K562 (cell line): ENCODE measurements around the gene RPL7L1. TPM values are rescaled to one million over a fixed set of nuclear protein-coding genes. Genes with fewer than 3 reads are reported as not detected.
A peak's percentile ranks its signal among the peaks of the same experiment; 100 is the strongest.

Experiments used
- DPF2 ChIP-seq: fragments of 450-650 bp; IDR thresholded peaks from 2 replicates; pipeline ENCODE4 v1.6.1; 2016
- EGR1 ChIP-seq: fragments of 450-650 bp; conservative IDR thresholded peaks from 2 replicates; pipeline ENCODE4 v1.6.1; 2017; ENCODE audit warnings: mild to moderate bottlenecking
- FIP1L1 ChIP-seq: fragments of 200-400 bp; formaldehyde crosslinking; IDR thresholded peaks from 2 replicates; pipeline ENCODE4 v1.6.1; 2018; ENCODE audit warnings: mild to moderate bottlenecking, low read depth, low read length; ENCODE audit not compliant: poor library complexity, severe bottlenecking
- GABPB1 ChIP-seq: sonication (generic); formaldehyde crosslinking; IDR thresholded peaks from 2 replicates; pipeline ENCODE4 v1.8.0; 2022; ENCODE audit warnings: mild to moderate bottlenecking, missing genetic modification reagents
- POLR2G ChIP-seq: fragments of 200-400 bp; formaldehyde crosslinking; IDR thresholded peaks from 2 replicates; pipeline ENCODE4 v1.6.1; 2017; ENCODE audit warnings: low read depth, mild to moderate bottlenecking, antibody characterized with exemption, low read length, moderate library complexity
- PTTG1 ChIP-seq: fragments of 450-650 bp; IDR thresholded peaks from 2 replicates; pipeline ENCODE4 v1.6.1; 2016; ENCODE audit warnings: low read depth, mild to moderate bottlenecking, missing genetic modification characterization, missing compliant biosample characterization
- RBFOX2 ChIP-seq: fragments of 200-400 bp; formaldehyde crosslinking; IDR thresholded peaks from 2 replicates; pipeline ENCODE4 v1.6.1; 2017; ENCODE audit warnings: low read depth, mild to moderate bottlenecking, low read length, moderate library complexity
- THRAP3 ChIP-seq: fragments of 450-650 bp; IDR thresholded peaks from 2 replicates; pipeline ENCODE4 v1.6.1; 2016; ENCODE audit warnings: mild to moderate bottlenecking, inconsistent platforms, borderline replicate concordance
- ZC3H11A ChIP-seq: IDR thresholded peaks from 2 replicates; pipeline ENCODE4 v1.6.1; 2012; ENCODE audit warnings: low read depth, low read length, improper control_type of control experiment
- ZNF583 ChIP-seq: fragments of 250-450 bp; sonication (Bioruptor Pico); IDR thresholded peaks from 2 replicates; pipeline ENCODE4 v1.4.0; 2020
- ZNF699 ChIP-seq: fragments of 250-450 bp; sonication (Bioruptor Pico); IDR thresholded peaks from 2 replicates; pipeline ENCODE4 v1.8.0; 2021; ENCODE audit warnings: mild to moderate bottlenecking, moderate library complexity; ENCODE audit not compliant: insufficient replicate concordance
- polyA plus RNA-seq, 8 experiments: library from polyadenylated mRNA; depleted of rRNA in 4 of 8; stranded (reverse) in 5 of 8; unstranded in 3 of 8; fragments of >200 nt; fragmentation: Nextera tagmentation in 2 of 8; fragmentation: Illumina TruSeq in 1 of 8; extraction: Ambion mirVana in 2 of 8; extraction: Trizol in 1 of 8; gene quantifications; 2 replicates each; pipeline versions ENCODE4 v1.2.1 to v1.2.3, GENCODE V29; 2011 to 2014; ENCODE audit warnings: inconsistent platforms in 1 of 8, missing spikeins in 1 of 8
- total RNA-seq, 7 experiments: library from RNA; depleted of rRNA in 6 of 7; stranded (reverse); fragments of >200 nt in 6 of 7; fragmentation: Illumina TruSeq in 2 of 7; extraction: Trizol in 2 of 7; gene quantifications; 2 replicates each; pipeline versions ENCODE4 v1.2.1 to v1.2.3, GENCODE V29; 2011 to 2021; ENCODE audit warnings: low replicate concordance in 1 of 7
- TF ChIP-seq, protein P1 (sequence below): fragments of 450-650 bp; IDR thresholded peaks from 2 replicates; pipeline ENCODE4 v1.6.1; 2018; ENCODE audit not compliant: partially characterized antibody
- TF ChIP-seq, protein P2 (sequence below): fragments of 450-650 bp; formaldehyde crosslinking; IDR thresholded peaks from 2 replicates; pipeline ENCODE4 v1.4.0; 2022; ENCODE audit warnings: missing genetic modification characterization
- TF ChIP-seq, protein P3 (sequence below): fragments of 450-650 bp; formaldehyde crosslinking; IDR thresholded peaks from 2 replicates; pipeline ENCODE4 v1.4.0; 2020; ENCODE audit warnings: mild to moderate bottlenecking, mixed read lengths

Gene RPL7L1
- total and polyA plus RNA-seq, 9 of the 15 experiments (the other 6 are each of a cell fraction or from before 2014, with no cell fraction given) = 129 to 259 (median 164) TPM

DNA sequence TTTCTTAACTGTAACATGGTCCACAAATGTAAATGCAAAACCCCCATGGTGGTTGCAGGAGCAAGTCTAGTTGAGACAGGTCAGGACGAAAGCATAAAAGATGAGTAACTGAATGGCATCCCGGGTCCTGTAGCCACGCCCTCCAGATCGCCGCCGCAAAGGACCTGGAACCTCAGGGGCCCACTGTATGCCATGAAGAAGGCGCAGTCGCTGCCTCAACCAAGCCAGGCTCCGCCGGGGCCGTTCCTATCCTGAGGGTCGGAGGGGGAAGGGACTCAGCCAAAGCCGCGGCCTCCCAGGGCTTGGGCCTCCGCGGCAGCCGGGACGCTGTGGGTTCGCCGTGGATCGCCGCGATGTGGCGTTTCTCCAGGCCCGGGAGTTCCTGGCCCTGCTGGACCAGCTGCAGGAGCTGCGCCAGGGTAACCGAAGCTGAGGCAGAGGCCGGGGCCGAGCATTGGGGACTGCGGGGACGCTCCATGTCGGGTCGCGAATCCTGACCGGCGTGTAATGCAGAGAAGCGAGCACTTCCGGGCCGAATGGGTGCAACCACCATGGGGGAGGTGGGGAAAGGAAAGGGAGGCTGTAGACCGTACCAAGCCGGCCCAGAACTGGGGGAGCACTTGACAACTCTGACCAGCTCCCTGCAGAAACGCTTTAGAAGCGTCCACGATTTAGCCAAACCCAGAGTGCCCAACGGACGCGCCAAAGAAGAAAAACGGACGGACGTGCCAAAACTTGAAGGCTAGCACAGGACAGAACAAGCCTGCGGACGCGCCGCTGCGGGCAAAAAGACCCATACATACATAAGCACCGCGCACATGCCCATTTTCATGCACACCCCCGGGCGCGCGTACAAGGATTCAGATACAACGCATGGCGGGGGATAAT, 11.1 kb downstream of the RPL7L1 start (continued):
- TF ChIP-seq, protein P1, sequence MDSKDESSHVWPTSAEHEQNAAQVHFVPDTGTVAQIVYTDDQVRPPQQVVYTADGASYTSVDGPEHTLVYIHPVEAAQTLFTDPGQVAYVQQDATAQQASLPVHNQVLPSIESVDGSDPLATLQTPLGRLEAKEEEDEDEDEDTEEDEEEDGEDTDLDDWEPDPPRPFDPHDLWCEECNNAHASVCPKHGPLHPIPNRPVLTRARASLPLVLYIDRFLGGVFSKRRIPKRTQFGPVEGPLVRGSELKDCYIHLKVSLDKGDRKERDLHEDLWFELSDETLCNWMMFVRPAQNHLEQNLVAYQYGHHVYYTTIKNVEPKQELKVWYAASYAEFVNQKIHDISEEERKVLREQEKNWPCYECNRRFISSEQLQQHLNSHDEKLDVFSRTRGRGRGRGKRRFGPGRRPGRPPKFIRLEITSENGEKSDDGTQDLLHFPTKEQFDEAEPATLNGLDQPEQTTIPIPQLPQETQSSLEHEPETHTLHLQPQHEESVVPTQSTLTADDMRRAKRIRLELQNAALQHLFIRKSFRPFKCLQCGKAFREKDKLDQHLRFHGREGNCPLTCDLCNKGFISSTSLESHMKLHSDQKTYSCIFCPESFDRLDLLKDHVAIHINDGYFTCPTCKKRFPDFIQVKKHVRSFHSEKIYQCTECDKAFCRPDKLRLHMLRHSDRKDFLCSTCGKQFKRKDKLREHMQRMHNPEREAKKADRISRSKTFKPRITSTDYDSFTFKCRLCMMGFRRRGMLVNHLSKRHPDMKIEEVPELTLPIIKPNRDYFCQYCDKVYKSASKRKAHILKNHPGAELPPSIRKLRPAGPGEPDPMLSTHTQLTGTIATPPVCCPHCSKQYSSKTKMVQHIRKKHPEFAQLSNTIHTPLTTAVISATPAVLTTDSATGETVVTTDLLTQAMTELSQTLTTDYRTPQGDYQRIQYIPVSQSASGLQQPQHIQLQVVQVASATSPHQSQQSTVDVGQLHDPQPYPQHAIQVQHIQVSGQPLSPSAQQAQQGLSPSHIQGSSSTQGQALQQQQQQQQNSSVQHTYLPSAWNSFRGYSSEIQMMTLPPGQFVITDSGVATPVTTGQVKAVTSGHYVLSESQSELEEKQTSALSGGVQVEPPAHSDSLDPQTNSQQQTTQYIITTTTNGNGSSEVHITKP = peak; percentile 94
- TF ChIP-seq FIP1L1 (peak; percentile 58), POLR2G (peak; percentile 85), DPF2 (no peak), EGR1 (no peak), RBFOX2 (peak; percentile 61), PTTG1 (tag) (no peak), THRAP3 (no peak), ZNF583 (no peak), ZC3H11A (no peak), ZNF699 (CRISPR knock-in tag) (no peak), GABPB1 (CRISPR knock-in tag) (0 out of 2 replicates have a peak, but pooled peaks have one; percentile 27)
- TF ChIP-seq, protein P2, sequence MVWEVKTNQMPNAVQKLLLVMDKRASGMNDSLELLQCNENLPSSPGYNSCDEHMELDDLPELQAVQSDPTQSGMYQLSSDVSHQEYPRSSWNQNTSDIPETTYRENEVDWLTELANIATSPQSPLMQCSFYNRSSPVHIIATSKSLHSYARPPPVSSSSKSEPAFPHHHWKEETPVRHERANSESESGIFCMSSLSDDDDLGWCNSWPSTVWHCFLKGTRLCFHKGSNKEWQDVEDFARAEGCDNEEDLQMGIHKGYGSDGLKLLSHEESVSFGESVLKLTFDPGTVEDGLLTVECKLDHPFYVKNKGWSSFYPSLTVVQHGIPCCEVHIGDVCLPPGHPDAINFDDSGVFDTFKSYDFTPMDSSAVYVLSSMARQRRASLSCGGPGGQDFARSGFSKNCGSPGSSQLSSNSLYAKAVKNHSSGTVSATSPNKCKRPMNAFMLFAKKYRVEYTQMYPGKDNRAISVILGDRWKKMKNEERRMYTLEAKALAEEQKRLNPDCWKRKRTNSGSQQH (CRISPR knock-in tag) = peak; percentile 37; the same call in 1 of the 2 replicates
- TF ChIP-seq, protein P3, sequence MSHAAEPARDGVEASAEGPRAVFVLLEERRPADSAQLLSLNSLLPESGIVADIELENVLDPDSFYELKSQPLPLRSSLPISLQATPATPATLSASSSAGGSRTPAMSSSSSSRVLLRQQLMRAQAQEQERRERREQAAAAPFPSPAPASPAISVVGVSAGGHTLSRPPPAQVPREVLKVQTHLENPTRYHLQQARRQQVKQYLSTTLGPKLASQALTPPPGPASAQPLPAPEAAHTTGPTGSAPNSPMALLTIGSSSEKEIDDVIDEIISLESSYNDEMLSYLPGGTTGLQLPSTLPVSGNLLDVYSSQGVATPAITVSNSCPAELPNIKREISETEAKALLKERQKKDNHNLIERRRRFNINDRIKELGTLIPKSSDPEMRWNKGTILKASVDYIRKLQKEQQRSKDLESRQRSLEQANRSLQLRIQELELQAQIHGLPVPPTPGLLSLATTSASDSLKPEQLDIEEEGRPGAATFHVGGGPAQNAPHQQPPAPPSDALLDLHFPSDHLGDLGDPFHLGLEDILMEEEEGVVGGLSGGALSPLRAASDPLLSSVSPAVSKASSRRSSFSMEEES = no peak
